Measurements from ENCODE around the gene HNRNPR. TPM values are rescaled to one million over a fixed set of nuclear protein-coding genes. Genes with fewer than 3 reads are reported as not detected.

HNRNPR gene
- total and polyA plus RNA-seq, 9 of the 15 experiments (the other 6 are each of a cell fraction or from before 2014, with no cell fraction given) = 80.9 to 372 (median 301) TPM

DNA sequence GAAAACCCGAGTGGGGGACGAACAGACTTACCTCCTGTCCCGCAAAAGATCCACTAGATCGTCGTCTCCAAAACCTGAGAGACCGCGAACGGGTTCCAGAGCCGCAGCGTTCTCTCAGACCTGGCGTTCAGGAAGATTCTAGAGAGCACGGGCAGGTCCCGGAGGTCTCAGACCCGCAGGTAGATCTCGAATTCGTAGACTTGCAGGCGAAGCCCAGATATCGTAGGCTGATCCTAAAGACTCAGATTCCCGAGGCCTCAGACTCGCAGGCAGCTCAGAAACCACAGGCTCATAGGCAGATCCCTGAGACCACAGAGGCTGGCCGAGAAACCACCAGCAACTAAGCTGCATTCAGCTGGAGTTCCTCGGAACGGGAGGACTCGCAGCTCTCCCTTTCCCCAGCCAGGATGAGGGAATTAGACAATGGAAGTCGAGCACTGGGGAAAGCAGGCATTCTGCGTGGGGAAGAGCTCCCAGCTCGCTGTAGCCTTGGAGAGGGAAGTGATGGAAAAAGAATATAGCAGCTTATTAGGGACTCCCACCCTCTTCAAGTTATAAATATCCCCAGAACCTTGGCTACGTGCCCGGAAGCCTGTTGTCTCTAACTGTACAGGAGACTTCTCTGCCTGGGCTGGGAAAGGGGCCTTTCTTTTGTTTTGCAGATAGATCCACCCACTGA is 25.4 kb upstream of the HNRNPR start, which contains the start of gene ZNF436 (continued):
- TF ChIP-seq ZNF764 (CRISPR knock-in tag; IDR thresholded peaks at IDR 0.05; ENCODE audit: low read depth) (no peak), ZNF408 (CRISPR knock-in tag; IDR thresholded peaks at IDR 0.05; ENCODE audit: low read depth) (no peak), SAFB2 (IDR thresholded peaks at IDR 0.05; ENCODE audit: borderline replicate concordance, low read depth, low read length, severe bottlenecking) (no peak), CREM (IDR thresholded peaks at IDR 0.05; ENCODE audit: low read depth) (no peak), CHCHD3 (CRISPR knock-in tag; IDR thresholded peaks at IDR 0.05) (no peak), TEAD1 (CRISPR knock-in tag; IDR thresholded peaks at IDR 0.05) (no peak; a peak in 2 of 4 replicates), FOXP4 (CRISPR knock-in tag; IDR thresholded peaks at IDR 0.05; ENCODE audit: borderline replicate concordance) (no peak), ZC3H4 (CRISPR knock-in tag; IDR thresholded peaks at IDR 0.05; ENCODE audit: borderline replicate concordance) (no peak), ZNF197 (CRISPR knock-in tag; IDR thresholded peaks at IDR 0.05; ENCODE audit: low read depth) (no peak), SMAD3 (CRISPR knock-in tag; conservative IDR thresholded peaks at IDR 0.05) (0 out of 2 replicates have a peak, but pooled peaks have one; percentile 34), ZBTB1 (CRISPR knock-in tag; IDR thresholded peaks at IDR 0.05; ENCODE audit: borderline replicate concordance, low read depth) (peak; percentile 92), DLX4 (CRISPR knock-in tag; IDR thresholded peaks at IDR 0.05) (no peak), DACH1 (IDR thresholded peaks at IDR 0.05; ENCODE audit: partially characterized antibody) (no peak), SAP30 (IDR thresholded peaks at IDR 0.05; ENCODE audit: borderline replicate concordance, insufficient read depth, low read depth, low read length, poor library complexity, severe bottlenecking) (no peak), MLLT1 (IDR thresholded peaks at IDR 0.05) (peak in 1 of 2 experiments; percentile 75; a peak in 2 of 4 replicates), RAD21 (CRISPR knock-in tag; conservative IDR thresholded peaks at IDR 0.05 in 1 of 2, IDR thresholded peaks at IDR 0.05 in 1 of 2) (no peak), FOXK2 (conservative IDR thresholded peaks at IDR 0.05 in 1 of 2, IDR thresholded peaks at IDR 0.05 in 1 of 2; ENCODE audit: low read depth in 2 of 2) (0 out of 4 replicates have a peak, but pooled peaks of 1 of the 2 experiments have one; percentile 37), NFRKB (IDR thresholded peaks at IDR 0.05; ENCODE audit: low read depth) (0 out of 2 replicates have a peak, but pooled peaks have one; percentile 24), SMARCB1 (IDR thresholded peaks at IDR 0.05; ENCODE audit: insufficient read length, low read depth) (peak; percentile 41)
- TF ChIP-seq, protein P1, sequence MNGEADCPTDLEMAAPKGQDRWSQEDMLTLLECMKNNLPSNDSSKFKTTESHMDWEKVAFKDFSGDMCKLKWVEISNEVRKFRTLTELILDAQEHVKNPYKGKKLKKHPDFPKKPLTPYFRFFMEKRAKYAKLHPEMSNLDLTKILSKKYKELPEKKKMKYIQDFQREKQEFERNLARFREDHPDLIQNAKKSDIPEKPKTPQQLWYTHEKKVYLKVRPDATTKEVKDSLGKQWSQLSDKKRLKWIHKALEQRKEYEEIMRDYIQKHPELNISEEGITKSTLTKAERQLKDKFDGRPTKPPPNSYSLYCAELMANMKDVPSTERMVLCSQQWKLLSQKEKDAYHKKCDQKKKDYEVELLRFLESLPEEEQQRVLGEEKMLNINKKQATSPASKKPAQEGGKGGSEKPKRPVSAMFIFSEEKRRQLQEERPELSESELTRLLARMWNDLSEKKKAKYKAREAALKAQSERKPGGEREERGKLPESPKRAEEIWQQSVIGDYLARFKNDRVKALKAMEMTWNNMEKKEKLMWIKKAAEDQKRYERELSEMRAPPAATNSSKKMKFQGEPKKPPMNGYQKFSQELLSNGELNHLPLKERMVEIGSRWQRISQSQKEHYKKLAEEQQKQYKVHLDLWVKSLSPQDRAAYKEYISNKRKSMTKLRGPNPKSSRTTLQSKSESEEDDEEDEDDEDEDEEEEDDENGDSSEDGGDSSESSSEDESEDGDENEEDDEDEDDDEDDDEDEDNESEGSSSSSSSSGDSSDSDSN (IDR thresholded peaks at IDR 0.05; ENCODE audit: borderline replicate concordance in 1 of 2, low read depth in 2 of 2, low read length in 2 of 2) = 0 out of 4 replicates have a peak, but pooled peaks have one; percentile 6 to 21

All from K562 (cell line).